Kidney epithelial cell (primary cell): ENCODE data around the gene PMEL. TPM values are rescaled to one million over a fixed set of nuclear protein-coding genes. Genes with fewer than 3 reads are reported as not detected.

Experiments used
- DNase-seq: peaks from one replicate; pipeline ENCODE4 v3.0.0-alpha.2; 2010; ENCODE audit warnings: low read depth
- H3K27me3 ChIP-seq: 2 replicates; pipeline ENCODE4 v1.6.0; 2011; ENCODE audit warnings: low read length; ENCODE audit not compliant: control insufficient read depth, insufficient read depth
- H3K36me3 ChIP-seq: 2 replicates; pipeline ENCODE4 v1.5.1; 2011; ENCODE audit warnings: low read length; ENCODE audit not compliant: control insufficient read depth, insufficient read depth
- H3K4me3 ChIP-seq: 2 replicates; pipeline ENCODE4 v1.5.1; 2011; ENCODE audit warnings: low read depth, mild to moderate bottlenecking, control low read depth, low read length
- CTCF ChIP-seq: IDR thresholded peaks from 2 replicates; pipeline ENCODE4 v1.5.1; 2011; ENCODE audit warnings: mild to moderate bottlenecking, moderate library complexity, low read length, control low read depth, inconsistent platforms; ENCODE audit not compliant: insufficient read depth, poor library complexity, severe bottlenecking
- total RNA-seq: library from RNA; depleted of rRNA; stranded (reverse); fragments of >200 nt; gene quantifications from 2 replicates; pipeline ENCODE4 v1.2.3, GENCODE V29; 2015

The PMEL gene
- total RNA-seq, 1 donor from 2014 or later, result 1.1 TPM

DNA sequence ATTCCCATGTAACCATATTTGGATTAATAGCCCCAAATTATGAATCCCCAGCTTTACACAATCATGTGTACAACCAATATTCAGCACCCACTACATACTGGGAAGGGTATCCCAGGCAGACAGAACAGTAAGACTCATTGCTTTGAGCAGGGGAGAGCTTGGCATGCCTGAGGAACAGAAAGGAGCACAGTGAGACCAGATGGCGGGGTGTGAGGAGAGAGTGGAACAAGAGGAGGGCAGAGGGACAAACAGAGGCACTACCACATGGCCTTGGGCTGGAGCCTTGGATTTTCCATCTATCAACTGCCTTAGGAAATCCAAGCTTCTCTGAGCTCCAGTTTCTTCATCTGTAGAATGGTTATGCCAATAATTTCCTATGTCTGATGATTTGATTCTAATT is 31.1 kb downstream of the PMEL start:
- Histone ChIP-seq H3K4me3 (no peak overlapping the region), H3K36me3 (no peaks in the 10 kb centered on the region), H3K27me3 (no peaks in the 10 kb centered on the region)
- TF ChIP-seq CTCF, result no peak
- DNase-seq, result no peak

DNA sequence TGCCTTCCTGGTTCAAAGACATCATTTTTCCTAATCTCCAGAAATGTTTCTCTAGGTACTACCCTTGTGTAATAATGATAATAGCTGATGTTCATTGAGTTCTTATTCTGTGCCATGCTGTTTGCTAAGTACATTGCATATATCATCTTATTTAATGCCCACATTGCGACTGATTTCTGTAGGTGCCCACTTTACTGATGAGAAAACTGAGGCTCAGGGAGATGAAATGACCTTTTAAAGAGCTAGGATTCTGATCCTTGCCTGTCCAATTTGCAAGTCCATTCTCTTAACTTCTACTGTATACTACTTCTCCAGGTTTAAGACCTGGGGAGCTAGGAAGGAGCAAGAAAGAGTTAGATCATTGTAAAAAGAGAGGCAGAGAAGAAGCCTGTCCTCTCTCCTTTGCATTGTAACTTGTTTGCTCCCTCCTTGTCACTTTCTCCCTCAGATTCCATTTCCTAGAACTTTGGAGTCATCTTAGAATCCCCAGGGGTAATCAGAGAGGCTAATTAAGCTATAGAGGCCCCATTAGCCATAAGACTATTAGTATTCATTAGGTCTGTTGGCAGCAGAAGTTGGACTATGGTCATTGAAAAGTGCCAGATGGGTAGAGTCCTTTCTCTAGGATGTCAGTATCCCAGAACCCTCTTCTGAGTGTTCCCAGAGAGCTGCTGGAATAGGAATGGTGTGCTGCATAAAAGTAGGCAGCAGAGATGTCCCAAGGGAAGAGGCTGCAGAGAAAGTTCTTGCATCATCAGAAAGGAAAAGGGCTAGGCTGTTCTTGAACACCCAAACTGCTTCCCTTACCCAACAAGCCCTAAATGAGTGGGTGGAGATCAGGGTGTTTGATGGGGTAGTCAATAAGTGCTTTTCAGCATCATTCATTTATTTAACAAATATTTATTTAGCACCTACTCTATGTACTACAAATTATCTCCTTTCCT is 31.8 kb downstream of the PMEL start:
- H3K4me3 ChIP-seq, result no peak overlapping the region
- H3K36me3 ChIP-seq, result no peaks in the 10 kb centered on the region
- DNase-seq, result no peak
- no peak for TF ChIP-seq CTCF
- H3K27me3 ChIP-seq, result no peaks in the 10 kb centered on the region

DNA sequence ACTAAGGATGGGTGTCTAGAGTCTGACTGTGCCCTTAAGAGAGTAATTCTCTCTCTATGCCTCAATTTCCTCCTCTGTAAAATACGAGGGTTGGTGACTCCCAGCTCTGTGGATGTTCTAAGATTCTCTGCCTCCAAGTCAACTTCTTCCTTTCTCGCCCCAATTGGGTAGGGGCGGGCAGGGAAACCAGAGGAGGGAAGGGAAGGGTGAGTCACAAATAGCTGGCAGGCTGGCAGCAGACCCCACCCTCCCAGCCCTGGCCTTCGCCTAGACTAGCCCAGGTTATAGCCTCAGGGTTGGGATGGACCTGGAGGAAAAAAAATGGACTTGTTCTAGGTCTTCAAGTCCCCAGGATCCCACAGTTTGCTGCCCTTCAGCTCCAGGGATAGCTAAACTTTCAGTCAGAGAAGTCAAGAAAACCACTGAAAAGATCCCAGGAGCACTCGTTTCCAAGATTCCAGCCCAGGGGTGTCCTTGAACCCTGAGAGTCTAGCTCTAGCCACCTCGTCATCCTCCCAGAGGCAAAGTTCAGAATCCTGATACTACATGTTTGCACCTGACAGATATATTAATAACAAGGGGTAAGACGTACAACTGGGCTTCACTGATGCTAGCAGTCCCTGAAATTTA is 32.6 kb downstream of the PMEL start:
- DNase-seq, result no peak
- no peak for TF ChIP-seq CTCF
- Histone ChIP-seq H3K4me3 (no peak overlapping the region), H3K27me3 (no peaks in the 10 kb centered on the region), H3K36me3 (no peaks in the 10 kb centered on the region)

GRCh38 chr12:55932551-55932910 is 33.3 kb downstream of the PMEL start:
- Histone ChIP-seq H3K36me3 (no peaks in the 10 kb centered on the region), H3K27me3 (no peaks in the 10 kb centered on the region), H3K4me3 (peak overlapping the region; percentile 59)
- DNase-seq, result no peak
- no peak for TF ChIP-seq CTCF

- no peak for DNase-seq
- no peaks in the 10 kb centered on the region for H3K36me3 ChIP-seq
- H3K4me3 ChIP-seq, result peak overlapping the region; percentile 59
- H3K27me3 ChIP-seq, result no peaks in the 10 kb centered on the region
- TF ChIP-seq CTCF, result no peak
These were observed 33.9 kb downstream of the PMEL start for GRCh38 chr12:55931780-55932550.
